Stimulated activated CD8-positive, alpha-beta memory T cell treated with anti-CD3 and anti-CD28 coated beads, Interleukin-7, amount 100 ng/mL, for 4 hours (primary cell): Measurements from ENCODE around the gene BPIFB3.

Experiments used
- DNase-seq, 2 donors: peaks; one replicate each; pipeline ENCODE4 v3.0.0-alpha.2; 2020; ENCODE audit warnings: low read depth in 2 of 2

The BPIFB3 gene

GRCh38 chr20:33062825-33063149 lies 9.1 kb downstream of the BPIFB3 start:
- no peak for DNase-seq

DNA sequence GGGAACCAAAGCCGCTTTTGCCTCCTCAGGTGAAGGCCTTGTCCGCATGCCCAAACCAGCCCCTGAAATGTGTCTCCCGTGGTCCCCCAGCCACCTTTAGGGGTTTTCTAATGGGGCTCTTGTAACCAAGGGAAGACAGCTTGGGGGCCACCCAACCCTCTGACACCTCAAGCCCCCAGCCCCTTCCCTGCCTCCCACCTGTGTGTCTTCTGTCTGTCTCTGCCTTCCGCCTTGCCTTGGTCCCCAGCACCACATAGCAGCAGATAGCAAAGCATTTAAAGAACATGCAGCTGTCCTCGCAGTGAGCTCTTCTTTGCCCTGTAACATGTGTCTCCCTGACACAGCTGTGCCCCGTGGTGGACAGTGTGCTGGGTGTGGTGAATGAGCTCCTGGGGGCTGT lies 9.6 kb downstream of the BPIFB3 start:
- no peak for DNase-seq

DNA sequence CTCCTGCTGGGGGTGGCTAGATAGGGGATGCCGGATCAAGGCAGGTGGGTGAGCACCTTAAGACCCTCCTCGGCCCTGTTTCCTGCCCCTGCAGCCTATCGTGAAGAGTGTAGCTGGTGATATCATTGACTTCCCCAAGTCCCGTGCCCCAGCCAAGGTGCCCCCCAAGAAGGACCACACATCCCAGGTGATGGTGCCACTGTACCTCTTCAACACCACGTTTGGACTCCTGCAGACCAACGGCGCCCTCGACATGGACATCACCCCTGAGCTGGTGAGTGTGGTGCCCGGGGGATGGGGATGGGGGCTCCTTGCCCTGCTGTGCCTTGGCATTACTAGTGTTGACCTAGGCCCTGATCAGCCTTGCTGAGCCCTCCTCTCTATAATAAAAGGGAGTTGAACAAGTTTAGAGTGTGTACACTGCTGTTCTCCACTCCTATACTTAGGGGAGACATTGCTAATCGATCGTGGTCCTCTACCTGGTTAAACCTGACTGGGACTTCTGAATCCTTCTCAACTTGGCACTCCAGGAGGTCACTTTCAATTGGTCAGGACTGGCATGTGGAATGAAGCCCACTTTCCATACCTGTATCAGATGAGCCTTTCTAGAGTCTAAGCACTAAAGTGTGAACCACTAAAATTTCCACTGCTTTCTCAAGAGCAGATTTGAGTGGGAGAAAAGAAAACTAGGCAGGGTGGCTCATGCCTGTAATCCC lies 11.0 kb downstream of the BPIFB3 start:
- no peak for DNase-seq

DNA sequence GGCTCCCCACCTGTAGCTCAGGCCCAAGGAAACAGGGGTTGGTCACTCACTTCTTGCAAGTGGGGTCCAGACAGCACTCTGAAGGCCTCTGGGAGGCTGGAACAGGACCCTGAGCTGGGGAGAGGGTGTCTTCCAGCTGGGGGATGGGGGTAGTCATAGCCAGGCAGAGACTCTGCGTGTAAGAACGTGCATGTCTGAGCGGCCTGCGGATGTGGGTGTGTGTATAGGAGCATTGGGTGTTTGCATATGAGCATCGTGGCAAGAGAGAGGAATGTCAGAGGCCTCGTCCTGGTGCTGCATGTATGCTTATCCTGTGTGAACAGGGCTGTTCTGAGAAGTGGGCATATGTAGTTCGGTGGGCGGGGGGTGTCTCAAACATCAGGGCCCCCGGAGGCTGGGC lies 12.1 kb downstream of the BPIFB3 start:
- no peak for DNase-seq

- DNase-seq, result no peak
Observed at GRCh38 chr20:33067806-33068205, 14.1 kb downstream of the BPIFB3 start.

DNA sequence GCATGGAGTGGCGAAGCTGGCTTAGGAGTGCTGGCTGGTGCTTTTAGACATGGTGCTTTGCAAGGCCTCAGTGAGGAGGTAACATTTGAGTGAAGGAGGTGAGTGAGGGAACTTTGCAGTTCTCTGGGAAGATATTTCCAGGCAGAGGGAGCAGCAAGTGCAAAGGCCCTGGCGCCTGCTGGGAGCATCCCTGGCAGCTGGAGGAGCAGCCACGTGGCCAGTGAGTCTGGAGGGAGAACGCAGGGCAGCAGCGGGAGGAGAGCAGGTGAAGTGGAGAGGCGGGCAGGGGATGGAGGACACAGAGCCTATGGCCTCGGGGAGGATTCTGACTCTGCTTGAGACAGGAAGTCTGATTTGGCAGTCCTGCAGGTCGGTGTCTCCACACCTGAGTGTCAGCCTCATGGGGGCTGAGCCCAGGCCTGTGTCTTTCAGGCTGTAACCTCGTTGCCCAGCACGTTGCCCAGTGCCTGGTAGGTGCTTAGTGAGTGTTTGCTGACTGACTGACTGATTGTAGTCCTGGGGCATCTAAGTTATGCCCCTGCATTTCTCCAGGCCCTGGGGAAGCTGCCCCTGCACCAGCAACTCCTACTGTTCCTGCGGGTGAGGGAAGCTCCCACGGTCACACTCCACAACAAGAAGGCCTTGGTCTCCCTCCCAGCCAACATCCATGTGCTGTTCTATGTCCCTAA lies 14.7 kb downstream of the BPIFB3 start:
- no peak for DNase-seq

- DNase-seq, result no peak
Observed at GRCh38 chr20:33069673-33070072, 16.0 kb downstream of the BPIFB3 start.

DNA sequence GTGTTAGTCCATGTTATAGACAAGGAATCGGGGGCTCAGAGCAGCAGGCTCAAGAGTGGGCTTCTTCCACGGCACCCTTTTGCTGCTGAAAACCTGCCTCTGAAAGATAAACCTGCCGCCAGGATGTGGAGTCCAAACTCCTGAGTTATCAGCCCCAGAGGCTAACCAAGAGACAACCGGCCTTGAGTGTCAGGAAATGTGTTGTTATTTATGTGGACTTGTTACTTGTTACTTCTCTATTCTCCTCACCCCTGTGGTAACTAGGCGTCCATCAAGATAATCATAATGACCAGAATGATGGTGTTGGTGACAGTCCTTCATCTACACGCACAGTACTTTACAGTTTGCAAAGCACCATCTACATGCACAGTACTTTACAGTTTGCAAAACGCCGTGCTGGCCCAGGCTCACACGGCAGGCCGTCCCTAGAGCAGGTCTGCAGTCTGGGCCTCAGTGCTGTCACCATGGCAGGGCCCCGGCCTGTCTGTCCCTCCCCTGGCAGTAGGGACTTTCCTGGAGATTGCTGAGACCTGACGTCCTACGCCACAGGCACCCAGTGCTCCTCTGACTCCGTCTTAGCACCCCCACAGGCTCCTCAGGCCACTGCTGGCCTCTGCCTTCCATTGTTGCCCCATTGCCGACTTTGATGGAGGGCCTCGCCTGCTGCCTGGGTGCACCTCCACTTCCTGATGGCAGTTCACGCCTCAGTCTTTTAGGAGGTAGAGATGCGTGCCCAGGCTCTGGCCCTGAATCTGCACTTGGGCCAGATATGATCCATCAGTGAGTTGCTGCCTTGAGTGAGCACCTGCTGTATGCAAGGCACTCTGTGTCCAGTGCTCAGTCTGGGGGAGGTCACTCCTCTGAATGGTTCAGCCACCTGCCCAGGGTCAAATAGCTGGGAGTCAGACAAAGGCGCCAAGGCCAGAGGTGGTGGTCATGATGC lies 16.7 kb downstream of the BPIFB3 start:
- no peak for DNase-seq

DNA sequence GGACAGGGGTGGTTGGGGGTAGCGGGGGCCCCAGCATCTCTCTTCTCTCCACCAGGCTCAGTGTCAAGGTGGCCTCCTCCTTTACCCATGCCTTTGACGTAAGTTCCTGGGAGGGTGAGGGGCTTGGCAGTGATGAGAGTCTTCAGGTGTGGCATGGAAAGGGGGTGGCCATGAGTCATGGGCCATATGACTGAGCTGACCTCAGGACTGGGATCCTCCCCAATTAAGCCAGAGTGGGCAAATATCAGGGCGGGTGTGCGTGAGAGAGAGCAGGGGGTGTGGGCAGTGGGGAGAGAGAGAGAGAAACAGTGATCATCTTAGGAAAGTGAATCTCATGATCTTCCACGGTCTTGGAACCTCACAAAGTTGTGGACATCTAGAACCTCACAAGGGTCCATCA lies 17.5 kb downstream of the BPIFB3 start:
- no peak for DNase-seq

DNA sequence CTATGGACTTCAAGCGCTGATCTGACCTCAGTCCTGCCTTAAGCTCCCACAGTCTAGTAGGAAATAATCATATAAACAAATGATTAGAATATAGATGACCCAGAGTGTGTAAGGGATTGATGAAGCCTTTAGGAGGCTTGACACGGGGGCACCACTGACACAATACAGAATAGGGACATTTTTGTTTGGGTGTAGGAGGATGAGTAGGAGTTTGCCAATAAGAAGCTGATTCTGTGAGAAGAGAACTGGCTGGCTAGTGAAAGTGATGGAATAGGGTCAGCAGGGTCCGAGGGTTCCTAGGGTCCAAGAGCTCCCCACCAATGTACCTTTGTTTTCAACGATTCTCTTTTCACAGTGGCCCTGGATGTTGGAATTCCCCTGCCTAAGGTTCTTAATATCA lies 18.7 kb downstream of the BPIFB3 start:
- DNase-seq, result no peak

GRCh38 chr20:33072813-33073212 lies 19.1 kb downstream of the BPIFB3 start:
- DNase-seq, result no peak

GRCh38 chr20:33074675-33075074 lies 21.0 kb downstream of the BPIFB3 start:
- DNase-seq, result no peak

DNA sequence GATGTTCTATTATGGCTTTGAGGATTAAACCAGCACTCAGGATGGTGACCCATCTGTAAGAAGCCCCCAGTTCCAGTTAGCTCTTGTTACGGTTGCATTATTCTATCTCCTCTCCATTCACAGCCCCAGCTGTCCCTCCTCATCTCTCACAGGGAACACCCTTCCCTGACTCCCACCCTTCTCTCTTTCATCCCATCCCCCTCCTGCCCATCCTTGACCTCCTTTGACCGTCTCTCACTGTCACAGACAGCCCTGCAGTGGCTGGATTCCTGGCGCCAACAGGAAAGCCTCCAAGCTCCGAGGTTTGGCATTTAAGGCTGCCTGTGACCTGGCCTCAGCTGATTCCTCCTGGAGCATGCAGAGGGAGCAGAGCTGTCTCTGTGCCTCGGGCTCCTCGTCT lies 21.6 kb downstream of the BPIFB3 start:
- DNase-seq, result no peak

DNA sequence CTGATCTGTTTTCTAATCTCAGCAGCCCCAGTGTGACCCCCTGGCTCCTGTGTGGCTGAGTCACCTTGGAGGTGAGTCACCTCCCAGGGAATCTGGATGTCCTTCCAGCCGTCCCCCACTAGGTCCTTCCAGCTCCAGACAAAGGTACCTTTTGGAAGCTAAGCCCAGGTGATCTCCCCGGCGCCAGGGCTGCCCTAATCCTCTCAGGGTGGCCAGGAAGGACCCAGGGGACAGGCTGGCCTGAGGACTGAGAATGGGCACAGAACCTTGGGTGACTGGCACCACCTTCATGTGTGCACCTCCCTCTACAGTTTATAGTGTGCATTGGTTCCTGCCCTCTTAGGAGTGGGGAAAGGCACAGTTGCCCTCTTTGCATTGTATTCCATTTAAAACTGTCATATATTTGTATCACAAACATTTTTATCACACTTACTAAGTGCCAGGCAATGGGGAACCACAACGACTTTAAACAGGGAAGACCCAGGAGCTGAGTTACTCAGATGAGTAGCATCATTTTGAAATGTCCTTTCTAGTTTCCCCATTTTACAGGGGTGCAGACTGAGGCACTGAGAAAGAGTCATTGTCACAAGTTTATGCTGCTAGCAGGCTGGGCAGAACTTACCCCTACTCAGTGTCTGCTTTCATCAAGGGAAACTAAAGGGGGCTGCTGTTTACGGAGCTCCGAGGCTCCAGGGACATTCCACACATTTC lies 23.1 kb downstream of the BPIFB3 start:
- no peak for DNase-seq

DNA sequence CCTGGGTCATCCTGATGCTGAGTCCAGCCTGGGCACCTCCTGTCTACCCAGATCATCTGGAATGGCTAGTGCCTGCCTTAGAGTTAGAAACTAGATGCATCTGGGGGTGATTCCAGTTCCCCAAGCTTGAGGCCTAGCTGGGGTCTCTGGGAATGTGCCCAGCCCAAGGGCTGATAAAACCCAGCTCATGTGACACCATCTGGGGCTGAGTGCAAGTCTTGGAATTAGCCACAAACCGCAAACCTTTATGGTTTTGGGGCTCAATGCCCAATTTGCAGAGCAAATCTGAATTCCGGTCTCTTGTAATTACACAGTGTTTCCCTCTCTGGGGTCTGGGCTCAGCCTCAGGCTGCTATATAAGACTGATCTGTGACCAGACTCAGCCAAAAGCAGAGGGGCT lies 25.6 kb downstream of the BPIFB3 start, which contains the start of gene BPIFB4:
Gene BPIFB4, plus strand, starts transcription at position 385 of the 400 bp plus-strand sequence. CDS start 1,884 bp downstream, outside the sequence.
- DNase-seq, result no peak

- DNase-seq, result no peak
Observed at GRCh38 chr20:33081411-33082154, 27.9 kb downstream of the BPIFB3 start.

- DNase-seq, result no peak
Observed at GRCh38 chr20:33082546-33082945, 28.8 kb downstream of the BPIFB3 start.

DNA sequence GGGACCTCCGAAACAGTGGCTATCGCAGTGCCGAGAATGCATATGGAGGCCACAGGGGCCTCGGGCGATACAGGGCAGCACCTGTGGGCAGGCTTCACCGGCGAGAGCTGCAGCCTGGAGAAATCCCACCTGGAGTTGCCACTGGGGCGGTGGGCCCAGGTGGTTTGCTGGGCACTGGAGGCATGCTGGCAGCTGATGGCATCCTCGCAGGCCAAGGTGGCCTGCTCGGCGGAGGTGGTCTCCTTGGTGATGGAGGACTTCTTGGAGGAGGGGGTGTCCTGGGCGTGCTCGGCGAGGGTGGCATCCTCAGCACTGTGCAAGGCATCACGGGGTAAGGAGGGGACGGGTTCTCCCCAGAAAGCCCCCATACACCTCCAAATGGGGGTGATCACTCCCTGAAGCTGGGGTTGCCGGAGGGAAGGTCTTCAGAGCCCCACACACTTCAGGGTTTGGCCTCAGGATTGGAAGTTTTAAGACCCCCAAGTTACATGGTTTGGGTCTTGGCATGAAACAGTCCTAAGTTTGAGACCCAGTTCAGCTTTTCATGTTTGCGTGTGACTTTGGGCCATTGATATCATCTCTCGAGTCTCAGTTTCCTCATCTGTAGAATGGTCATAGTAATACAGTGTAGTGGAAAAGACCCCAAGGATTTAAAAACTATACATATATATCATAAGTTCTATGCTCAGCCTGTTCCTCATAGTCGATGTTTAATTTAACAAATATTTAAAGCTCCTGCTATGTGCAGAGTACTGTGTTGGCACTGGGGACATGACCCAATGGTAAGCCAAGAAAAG lies 30.0 kb downstream of the BPIFB3 start:
- DNase-seq, result no peak

- no peak for DNase-seq
Observed at GRCh38 chr20:33084722-33085121, 31.0 kb downstream of the BPIFB3 start.

- DNase-seq, result no peak
Observed at GRCh38 chr20:33086052-33086722, 32.5 kb downstream of the BPIFB3 start.
